ENCODE data around the gene CASP10. TPM values are rescaled to one million over a fixed set of nuclear protein-coding genes. Genes with fewer than 3 reads are reported as not detected.

Gene CASP10
- total RNA-seq, 4 donors from 2014 or later, result 17.8 to 26.5 (median 20.8) TPM

- TF ChIP-seq CTCF (IDR thresholded peaks at IDR 0.05; ENCODE audit: low read depth), result no peak
Measured at GRCh38 chr2:201183365-201183727, 405 bp downstream of the CASP10 start.

GRCh38 chr2:201185863-201186262 is 2.9 kb downstream of the CASP10 start:
- no peak for TF ChIP-seq CTCF (IDR thresholded peaks at IDR 0.05; ENCODE audit: low read depth)

GRCh38 chr2:201186982-201187381 is 4.0 kb downstream of the CASP10 start:
- TF ChIP-seq CTCF (IDR thresholded peaks at IDR 0.05; ENCODE audit: low read depth), result no peak

- TF ChIP-seq CTCF (IDR thresholded peaks at IDR 0.05; ENCODE audit: low read depth), result no peak
Measured at GRCh38 chr2:201188449-201188848, 5.5 kb downstream of the CASP10 start.

- TF ChIP-seq CTCF (IDR thresholded peaks at IDR 0.05; ENCODE audit: low read depth), result no peak
Measured at GRCh38 chr2:201191132-201191875, 8.4 kb downstream of the CASP10 start.

GRCh38 chr2:201194097-201194496 is 11.2 kb downstream of the CASP10 start:
- TF ChIP-seq CTCF (IDR thresholded peaks at IDR 0.05; ENCODE audit: low read depth), result no peak

GRCh38 chr2:201195331-201195730 is 12.4 kb downstream of the CASP10 start:
- no peak for TF ChIP-seq CTCF (IDR thresholded peaks at IDR 0.05; ENCODE audit: low read depth)

All from subcutaneous adipose tissue (tissue), 4 donors.